Liver (tissue), 3 donors: ENCODE results near the gene THAP4.

ENCODE experiments used
- FOXA1 ChIP-seq: IDR thresholded peaks from 2 replicates; pipeline ENCODE4 v1.6.1; 2016; ENCODE audit warnings: antibody characterized with exemption
- RAD21 ChIP-seq, 2 donors: IDR thresholded peaks; 2 replicates each; pipeline ENCODE4 v1.6.1; 2016; ENCODE audit warnings: antibody characterized with exemption in 2 of 2, mild to moderate bottlenecking in 2 of 2
- SP1 ChIP-seq: IDR thresholded peaks from 2 replicates; pipeline ENCODE4 v1.6.1; 2018; ENCODE audit warnings: antibody characterized with exemption, mild to moderate bottlenecking
- YY1 ChIP-seq: IDR thresholded peaks from 2 replicates; pipeline ENCODE4 v1.6.1; 2016; ENCODE audit warnings: antibody characterized with exemption, mild to moderate bottlenecking
- TF ChIP-seq, protein P1 (sequence below): fragments of 150-350 bp; IDR thresholded peaks from 2 replicates; pipeline ENCODE4 v1.5.1; 2017; ENCODE audit warnings: improper control_type of control experiment, low read depth, low read length; ENCODE audit not compliant: missing input control
- TF ChIP-seq, protein P2 (sequence below): IDR thresholded peaks from 2 replicates; pipeline ENCODE4 v1.6.1; 2016; ENCODE audit warnings: antibody characterized with exemption, mild to moderate bottlenecking
- donor health status: healthy.
- donor health status: healthy.

DNA sequence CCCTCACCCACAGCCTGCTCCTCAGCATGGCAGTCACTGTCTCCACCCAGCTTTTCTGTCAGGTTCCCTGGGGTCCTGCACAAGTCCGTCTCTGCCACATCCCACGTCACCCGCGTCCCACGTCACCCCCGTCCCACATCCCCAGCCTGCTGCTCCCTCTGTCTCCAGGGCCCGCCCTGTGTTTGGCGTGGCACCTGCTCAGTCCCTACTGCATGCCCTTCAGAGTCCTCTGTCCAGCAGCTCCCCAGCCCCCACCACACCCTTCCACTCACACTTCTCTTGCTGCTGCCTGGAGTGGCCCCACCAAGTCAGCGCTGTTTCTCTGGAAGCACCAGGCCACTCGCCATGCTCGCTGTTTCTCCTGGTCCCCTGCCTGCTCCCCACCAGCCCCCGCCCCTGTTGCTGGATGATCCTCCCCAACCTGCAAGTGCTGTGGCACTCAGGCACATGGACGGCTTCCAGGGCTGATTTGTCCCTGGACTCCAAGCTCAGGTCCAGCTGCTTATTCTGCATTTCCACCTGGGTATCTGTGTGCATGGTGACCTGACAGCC lies 19.3 kb upstream of the THAP4 start:
- TF ChIP-seq, protein P1, sequence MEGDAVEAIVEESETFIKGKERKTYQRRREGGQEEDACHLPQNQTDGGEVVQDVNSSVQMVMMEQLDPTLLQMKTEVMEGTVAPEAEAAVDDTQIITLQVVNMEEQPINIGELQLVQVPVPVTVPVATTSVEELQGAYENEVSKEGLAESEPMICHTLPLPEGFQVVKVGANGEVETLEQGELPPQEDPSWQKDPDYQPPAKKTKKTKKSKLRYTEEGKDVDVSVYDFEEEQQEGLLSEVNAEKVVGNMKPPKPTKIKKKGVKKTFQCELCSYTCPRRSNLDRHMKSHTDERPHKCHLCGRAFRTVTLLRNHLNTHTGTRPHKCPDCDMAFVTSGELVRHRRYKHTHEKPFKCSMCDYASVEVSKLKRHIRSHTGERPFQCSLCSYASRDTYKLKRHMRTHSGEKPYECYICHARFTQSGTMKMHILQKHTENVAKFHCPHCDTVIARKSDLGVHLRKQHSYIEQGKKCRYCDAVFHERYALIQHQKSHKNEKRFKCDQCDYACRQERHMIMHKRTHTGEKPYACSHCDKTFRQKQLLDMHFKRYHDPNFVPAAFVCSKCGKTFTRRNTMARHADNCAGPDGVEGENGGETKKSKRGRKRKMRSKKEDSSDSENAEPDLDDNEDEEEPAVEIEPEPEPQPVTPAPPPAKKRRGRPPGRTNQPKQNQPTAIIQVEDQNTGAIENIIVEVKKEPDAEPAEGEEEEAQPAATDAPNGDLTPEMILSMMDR, result no peak
- TF ChIP-seq, protein P2, sequence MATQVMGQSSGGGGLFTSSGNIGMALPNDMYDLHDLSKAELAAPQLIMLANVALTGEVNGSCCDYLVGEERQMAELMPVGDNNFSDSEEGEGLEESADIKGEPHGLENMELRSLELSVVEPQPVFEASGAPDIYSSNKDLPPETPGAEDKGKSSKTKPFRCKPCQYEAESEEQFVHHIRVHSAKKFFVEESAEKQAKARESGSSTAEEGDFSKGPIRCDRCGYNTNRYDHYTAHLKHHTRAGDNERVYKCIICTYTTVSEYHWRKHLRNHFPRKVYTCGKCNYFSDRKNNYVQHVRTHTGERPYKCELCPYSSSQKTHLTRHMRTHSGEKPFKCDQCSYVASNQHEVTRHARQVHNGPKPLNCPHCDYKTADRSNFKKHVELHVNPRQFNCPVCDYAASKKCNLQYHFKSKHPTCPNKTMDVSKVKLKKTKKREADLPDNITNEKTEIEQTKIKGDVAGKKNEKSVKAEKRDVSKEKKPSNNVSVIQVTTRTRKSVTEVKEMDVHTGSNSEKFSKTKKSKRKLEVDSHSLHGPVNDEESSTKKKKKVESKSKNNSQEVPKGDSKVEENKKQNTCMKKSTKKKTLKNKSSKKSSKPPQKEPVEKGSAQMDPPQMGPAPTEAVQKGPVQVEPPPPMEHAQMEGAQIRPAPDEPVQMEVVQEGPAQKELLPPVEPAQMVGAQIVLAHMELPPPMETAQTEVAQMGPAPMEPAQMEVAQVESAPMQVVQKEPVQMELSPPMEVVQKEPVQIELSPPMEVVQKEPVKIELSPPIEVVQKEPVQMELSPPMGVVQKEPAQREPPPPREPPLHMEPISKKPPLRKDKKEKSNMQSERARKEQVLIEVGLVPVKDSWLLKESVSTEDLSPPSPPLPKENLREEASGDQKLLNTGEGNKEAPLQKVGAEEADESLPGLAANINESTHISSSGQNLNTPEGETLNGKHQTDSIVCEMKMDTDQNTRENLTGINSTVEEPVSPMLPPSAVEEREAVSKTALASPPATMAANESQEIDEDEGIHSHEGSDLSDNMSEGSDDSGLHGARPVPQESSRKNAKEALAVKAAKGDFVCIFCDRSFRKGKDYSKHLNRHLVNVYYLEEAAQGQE, result no peak
- no peak for TF ChIP-seq FOXA1
- no peak for TF ChIP-seq SP1
- TF ChIP-seq YY1, result no peak
- TF ChIP-seq RAD21 (IDR thresholded peaks at IDR 0.05), result no peak
